Measurements from ENCODE around the gene SYCE3.

Gene SYCE3

GRCh38 chr22:50530580-50530876, 32.2 kb downstream of the SYCE3 start:
- ATAC-seq: no peak
- TF ChIP-seq CSDC2 (CRISPR knock-in tag; IDR thresholded peaks at IDR 0.05): no peak
- no peak for TF ChIP-seq ZFP30 (CRISPR knock-in tag; IDR thresholded peaks at IDR 0.05)
- TF ChIP-seq ZFP3 (CRISPR knock-in tag; IDR thresholded peaks at IDR 0.05): no peak
- no peak for TF ChIP-seq TCF4 (CRISPR knock-in tag; IDR thresholded peaks at IDR 0.05; ENCODE audit: borderline replicate concordance)
- TF ChIP-seq PATZ1 (CRISPR knock-in tag; IDR thresholded peaks at IDR 0.05; ENCODE audit: borderline replicate concordance): no peak
- TF ChIP-seq ESRRG (CRISPR knock-in tag; IDR thresholded peaks at IDR 0.05): no peak
- no peak for TF ChIP-seq SNAI2 (CRISPR knock-in tag; IDR thresholded peaks at IDR 0.05)
- TF ChIP-seq PPARA (CRISPR knock-in tag; IDR thresholded peaks at IDR 0.05; ENCODE audit: borderline replicate concordance): no peak
- no peak for TF ChIP-seq OSR1 (CRISPR knock-in tag; IDR thresholded peaks at IDR 0.05)
- no peak for TF ChIP-seq ZNF565 (CRISPR knock-in tag; conservative IDR thresholded peaks at IDR 0.05; ENCODE audit: low read depth)
- TF ChIP-seq RARB (CRISPR knock-in tag; IDR thresholded peaks at IDR 0.05): no peak
- no peak for TF ChIP-seq CSRNP3 (CRISPR knock-in tag; IDR thresholded peaks at IDR 0.05)
- no peak for TF ChIP-seq GLIS3 (CRISPR knock-in tag; IDR thresholded peaks at IDR 0.05)
- no peak for TF ChIP-seq ZC3H10 (CRISPR knock-in tag; IDR thresholded peaks at IDR 0.05)

GRCh38 chr22:50529897-50530579, 32.7 kb downstream of the SYCE3 start, which contains the start of gene TYMP:
Gene TYMP, minus strand, starts transcription at chr22:50530012. Its CDS starts 303 bp downstream, at chr22:50529709.
- ATAC-seq: no peak
- TF ChIP-seq CSDC2 (CRISPR knock-in tag; IDR thresholded peaks at IDR 0.05): no peak
- TF ChIP-seq RARB (CRISPR knock-in tag; IDR thresholded peaks at IDR 0.05): no peak
- no peak for TF ChIP-seq ARNTL (CRISPR knock-in tag; IDR thresholded peaks at IDR 0.05; ENCODE audit: borderline replicate concordance, low read depth)
- no peak for TF ChIP-seq ISL1 (CRISPR knock-in tag; IDR thresholded peaks at IDR 0.05)
- TF ChIP-seq SNAI2 (CRISPR knock-in tag; IDR thresholded peaks at IDR 0.05): no peak
- TF ChIP-seq ZFP30 (CRISPR knock-in tag; IDR thresholded peaks at IDR 0.05): no peak
- no peak for TF ChIP-seq ZNF8 (CRISPR knock-in tag; IDR thresholded peaks at IDR 0.05)
- no peak for TF ChIP-seq TSHZ2 (CRISPR knock-in tag; IDR thresholded peaks at IDR 0.05)
- TF ChIP-seq PPARA (CRISPR knock-in tag; IDR thresholded peaks at IDR 0.05; ENCODE audit: borderline replicate concordance): no peak
- no peak for TF ChIP-seq ESRRG (CRISPR knock-in tag; IDR thresholded peaks at IDR 0.05)
- no peak for TF ChIP-seq TCF4 (CRISPR knock-in tag; IDR thresholded peaks at IDR 0.05; ENCODE audit: borderline replicate concordance)
- no peak for TF ChIP-seq TOX (CRISPR knock-in tag; IDR thresholded peaks at IDR 0.05; ENCODE audit: borderline replicate concordance)
- TF ChIP-seq CSRNP3 (CRISPR knock-in tag; IDR thresholded peaks at IDR 0.05): no peak
- TF ChIP-seq PATZ1 (CRISPR knock-in tag; IDR thresholded peaks at IDR 0.05; ENCODE audit: borderline replicate concordance): no peak
- TF ChIP-seq ZC3H10 (CRISPR knock-in tag; IDR thresholded peaks at IDR 0.05): no peak

- TF ChIP-seq CSRNP3 (CRISPR knock-in tag; IDR thresholded peaks at IDR 0.05) (no peak), TSHZ2 (CRISPR knock-in tag; IDR thresholded peaks at IDR 0.05) (no peak), CSDC2 (CRISPR knock-in tag; IDR thresholded peaks at IDR 0.05) (no peak)
- ATAC-seq: no peak
Observed at GRCh38 chr22:50529416-50529896, 33.3 kb downstream of the SYCE3 start.

Data from SK-N-SH treated with all-trans-retinoic acid at 6 μM for 48 hours (cell line).